NK-92 (cell line): Measurements from ENCODE around the gene ITGB1.

Experiments
- DNase-seq: peaks from one replicate; lab custom pipeline; 2025; ENCODE audit not compliant: unreplicated experiment; lab: John Stamatoyannopoulos, UW

ITGB1 gene

DNA sequence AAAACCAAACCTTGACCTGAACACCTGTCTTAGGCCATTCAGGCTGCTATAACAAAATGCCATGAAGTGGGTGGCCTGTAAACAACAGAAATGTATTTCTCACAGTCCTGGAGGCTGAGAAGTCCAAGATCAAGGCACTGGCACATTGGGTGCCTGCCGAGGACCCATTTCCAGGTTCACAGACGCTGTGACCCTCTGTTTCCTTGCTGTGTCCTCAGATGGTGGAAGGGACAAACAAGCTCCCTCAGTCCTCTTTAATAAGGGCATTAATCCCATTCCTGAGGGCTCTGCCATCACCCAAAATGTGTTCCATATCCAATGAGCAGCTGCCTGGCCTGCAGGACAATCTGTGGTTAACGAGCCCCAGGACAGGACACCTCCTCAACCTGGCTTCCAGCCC is 67.6 kb downstream of the ITGB1 start:
- no peak for DNase-seq

DNA sequence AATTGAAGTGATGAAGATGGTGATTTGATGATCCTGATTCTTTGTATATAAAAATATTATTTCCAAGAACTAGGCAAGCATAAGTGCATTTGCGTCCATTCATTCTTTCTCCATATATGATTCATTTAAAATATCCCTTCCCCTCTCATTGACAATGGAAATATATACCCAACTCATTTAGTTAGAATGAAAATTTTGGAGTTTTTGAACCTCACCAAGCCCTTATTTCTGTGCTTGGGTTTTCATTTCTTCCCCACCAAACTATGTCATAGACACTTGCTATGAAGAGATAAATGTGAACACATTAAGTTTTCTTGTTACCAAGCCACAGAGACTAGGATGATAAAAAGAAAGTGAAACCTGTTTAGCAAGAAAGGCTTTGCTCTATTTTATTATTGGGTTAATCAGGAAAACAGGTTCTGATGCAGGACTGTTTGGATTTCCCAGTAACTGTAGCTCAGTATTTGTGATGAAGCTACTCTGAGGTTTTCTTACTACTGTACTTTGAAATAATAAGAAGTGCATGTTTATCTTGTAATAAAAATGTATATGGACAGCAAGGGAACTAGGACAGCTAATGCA is 68.3 kb downstream of the ITGB1 start:
- no peak for DNase-seq

- no peak for DNase-seq
Observed at GRCh38 chr10:32888161-32888927, 69.7 kb downstream of the ITGB1 start.

GRCh38 chr10:32887481-32887880 is 70.5 kb downstream of the ITGB1 start:
- no peak for DNase-seq

DNA sequence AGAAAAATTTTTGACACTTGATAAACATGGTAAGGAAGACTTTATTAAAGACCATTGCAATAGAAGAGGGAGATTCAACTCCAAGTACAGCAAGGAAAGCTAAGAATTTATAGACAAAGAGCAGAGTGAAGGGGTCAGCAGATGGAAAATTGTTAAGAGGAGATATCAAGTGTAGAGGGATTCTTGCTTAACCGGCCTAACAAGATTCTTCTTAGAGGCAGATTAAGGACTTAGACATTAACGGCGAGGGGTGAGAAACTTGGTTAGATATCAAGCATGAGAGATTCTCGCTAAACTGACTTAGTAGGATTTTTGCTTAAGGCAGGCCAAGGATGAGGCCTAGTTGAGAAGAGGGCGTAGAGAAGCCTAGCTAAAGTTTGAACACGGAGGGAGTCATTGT is 76.0 kb downstream of the ITGB1 start:
- no peak for DNase-seq

DNA sequence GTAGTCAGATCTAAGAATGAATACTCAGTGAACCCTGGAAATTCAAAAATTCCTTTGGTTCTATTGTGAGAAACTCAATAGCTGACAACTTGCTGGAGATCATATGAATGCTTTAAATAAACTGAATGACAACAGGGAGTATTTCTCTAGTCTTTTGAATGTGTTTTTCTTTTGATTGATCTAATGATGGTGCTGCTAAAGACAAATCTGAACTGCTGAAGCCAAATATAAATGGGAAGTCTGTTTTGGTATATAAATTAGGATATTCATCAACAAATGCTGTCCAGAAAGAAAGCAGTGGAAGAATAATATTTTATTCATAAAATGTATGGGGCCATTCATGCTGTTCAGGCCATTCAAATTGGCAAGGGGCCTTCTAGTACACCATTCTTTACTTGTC is 79.4 kb downstream of the ITGB1 start:
- DNase-seq, result no peak

DNA sequence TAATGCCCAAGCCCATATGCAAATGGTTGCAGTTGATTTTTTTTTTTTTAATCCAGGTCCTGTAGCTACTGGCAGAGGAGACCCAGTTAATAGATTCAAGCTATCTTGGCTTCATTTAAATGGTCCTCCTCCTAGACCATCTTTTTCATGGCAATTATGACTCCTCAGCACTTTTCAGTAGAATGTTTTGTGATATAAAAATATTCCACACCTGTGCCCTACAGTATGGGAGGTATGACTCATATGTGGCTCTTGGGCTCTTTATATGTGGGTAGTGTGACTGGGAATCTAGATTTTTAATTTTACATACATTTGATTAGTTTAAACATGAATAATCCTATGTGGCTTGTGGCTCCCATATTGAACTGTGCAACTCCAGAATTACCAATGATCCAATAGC is 80.1 kb downstream of the ITGB1 start:
- no peak for DNase-seq

GRCh38 chr10:32865170-32865569 is 92.9 kb downstream of the ITGB1 start:
- DNase-seq, result no peak

DNA sequence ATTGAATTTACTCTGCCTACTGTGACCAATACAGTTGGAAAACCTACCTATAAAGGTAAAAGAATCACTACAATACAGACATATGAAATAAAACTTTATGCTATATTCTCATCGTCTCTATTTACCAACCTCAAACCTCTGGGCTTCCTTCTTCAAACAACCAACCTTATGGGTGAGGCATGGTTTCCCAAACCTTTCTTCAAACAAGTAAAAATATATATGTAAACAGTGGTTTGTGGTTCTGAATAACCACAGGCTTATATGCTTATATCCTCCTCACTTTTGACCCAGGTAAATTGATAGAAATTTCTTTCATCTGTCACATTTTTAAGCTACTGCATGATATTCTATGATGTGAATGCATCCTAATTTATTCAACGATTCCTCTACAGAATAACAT is 103.6 kb downstream of the ITGB1 start:
- DNase-seq, result no peak

GRCh38 chr10:32851301-32851700 is 106.7 kb downstream of the ITGB1 start:
- DNase-seq, result no peak
